HG02870 (cell line): ENCODE data around the gene CHD6.

ENCODE experiments used
- ATAC-seq: cut with Tn5 transposase; IDR thresholded peaks from one replicate; pipeline ENCODE4 v1.9.1; 2021; ENCODE audit warnings: mild to moderate bottlenecking, moderate library complexity; ENCODE audit not compliant: unreplicated experiment

The CHD6 gene

GRCh38 chr20:41376349-41376748 lies 241.8 kb downstream of the CHD6 start:
- ATAC-seq: no peak

DNA sequence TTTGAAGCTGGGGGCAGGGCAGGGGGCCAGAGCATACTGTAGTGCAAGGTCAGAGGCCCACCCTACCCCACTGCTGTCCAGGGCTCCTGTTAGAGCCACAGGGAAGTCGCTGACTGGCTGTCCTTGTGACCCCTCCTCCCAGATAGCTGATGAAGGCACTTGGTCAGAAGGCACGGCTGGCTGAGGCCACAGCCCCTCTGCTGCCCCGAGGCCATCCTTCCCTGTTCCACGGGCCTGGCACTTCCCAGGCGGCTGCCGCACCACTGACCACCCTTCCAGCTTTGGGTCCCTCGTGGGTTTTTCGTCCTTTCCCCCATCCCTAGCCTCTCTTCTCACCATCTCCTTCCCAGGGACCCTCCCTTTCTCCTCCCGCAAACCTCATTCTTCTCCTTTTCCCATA lies 242.3 kb downstream of the CHD6 start:
- no peak for ATAC-seq

DNA sequence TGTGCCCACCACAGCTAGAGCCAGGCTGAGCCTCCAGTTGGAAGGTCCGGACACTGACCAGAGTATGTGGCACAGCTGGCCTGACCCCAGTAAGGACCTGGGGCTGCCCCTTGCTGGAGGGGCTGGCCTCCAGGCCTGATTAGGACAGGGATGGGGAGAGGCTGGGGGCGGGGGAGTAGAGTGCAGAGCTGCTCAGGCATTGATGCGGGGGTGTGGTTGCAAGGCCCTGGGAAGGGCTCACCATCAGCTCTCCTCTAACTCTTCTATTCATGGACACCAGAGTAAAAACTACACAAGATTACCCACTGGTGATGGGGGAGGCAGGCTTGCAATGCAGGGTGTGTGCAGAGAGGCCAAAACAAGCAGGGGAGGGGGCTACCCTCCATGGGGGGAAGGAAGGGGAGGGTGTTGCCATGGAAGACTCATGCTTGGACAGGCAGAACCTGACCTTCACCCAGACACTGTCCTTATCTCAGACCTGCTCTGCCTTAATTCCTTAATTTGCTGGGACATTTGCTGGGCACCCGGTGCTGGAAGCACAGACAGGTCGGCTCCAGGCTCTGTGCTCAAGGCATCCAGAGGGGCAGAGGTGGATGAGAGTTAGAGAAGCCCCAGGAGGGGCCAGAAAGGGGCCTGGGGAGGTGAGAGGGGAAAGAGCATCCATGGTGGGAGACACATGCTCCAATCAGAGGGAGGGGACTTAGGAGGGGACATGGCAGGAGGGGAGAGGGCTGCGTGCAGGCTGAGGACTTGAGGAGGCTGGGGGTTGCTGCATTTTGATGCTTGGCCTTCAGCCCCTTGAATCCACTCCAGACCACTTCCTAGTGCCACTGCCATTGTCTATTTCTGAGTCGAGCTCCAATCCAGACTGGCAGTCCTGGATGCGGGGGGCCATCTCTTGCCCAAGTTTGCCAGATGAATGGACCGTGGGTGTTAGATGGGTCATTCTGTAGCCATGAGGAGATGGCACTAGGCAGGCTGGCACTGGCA lies 244.0 kb downstream of the CHD6 start:
- ATAC-seq: no peak

DNA sequence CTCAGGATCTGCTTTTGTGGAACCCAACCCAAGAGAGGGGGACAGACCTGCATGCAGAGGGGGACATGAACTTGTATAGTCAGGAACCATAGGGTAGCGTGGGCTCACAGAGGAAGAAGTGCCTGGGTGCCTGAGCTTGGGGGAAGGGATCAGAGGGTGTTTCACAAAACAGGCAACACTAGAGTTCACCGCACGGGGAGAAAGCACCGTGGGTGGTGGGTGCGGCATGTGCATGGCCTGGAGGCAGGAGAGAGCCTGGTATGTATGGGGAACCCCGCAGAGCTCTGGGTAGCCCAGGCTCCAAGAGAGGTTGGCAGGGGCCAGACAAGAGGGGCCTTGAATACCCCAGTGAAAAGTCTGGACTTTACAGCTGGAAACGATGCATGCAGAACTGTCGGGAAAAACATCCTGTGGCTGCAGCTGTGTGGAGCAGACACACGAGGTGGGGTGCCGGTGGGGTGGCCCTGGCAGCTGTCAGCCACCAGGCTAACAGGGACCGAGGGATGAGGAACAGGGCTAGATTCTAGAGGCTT lies 244.9 kb downstream of the CHD6 start:
- no peak for ATAC-seq

GRCh38 chr20:41371371-41371770 lies 246.8 kb downstream of the CHD6 start:
- no peak for ATAC-seq

- ATAC-seq: no peak
These were observed 248.0 kb downstream of the CHD6 start for GRCh38 chr20:41370176-41370575.

- ATAC-seq: no peak
These were observed 248.5 kb downstream of the CHD6 start for GRCh38 chr20:41369673-41370072.

DNA sequence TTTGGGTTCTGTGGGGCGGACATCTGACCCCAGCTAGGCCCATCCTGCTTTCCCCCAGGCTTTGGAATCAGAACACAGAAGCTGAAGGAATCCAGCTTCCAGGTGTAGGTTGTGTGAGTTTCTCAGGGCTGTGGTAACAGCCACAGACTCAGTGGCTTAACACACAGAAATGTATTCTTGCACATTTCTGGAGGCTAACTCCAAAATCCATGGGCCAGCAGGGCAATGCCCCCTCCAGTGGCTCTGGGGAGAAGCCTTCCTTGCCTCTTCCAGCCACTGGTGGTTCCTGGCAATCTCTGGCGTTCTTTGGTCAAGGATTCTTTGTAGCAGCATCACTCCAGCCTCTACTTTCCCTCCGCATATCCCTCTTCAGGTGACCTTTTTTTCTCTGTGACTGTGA lies 250.2 kb downstream of the CHD6 start:
- ATAC-seq: no peak

DNA sequence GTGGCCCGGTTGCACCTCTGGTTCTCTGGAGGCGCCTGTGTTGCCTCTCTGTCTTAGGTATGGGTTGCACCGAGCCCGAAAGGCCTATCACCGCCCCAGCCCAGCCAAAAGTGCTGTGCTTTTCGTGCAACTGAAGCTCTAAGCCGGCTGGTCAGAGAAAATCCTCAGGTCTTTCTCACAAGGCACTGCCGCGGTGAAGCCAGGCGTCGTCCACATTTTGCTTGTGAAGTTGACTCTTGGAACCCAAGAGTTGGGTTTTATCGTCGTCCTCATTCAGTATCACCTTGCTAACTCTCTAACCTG lies 250.8 kb downstream of the CHD6 start:
- no peak for ATAC-seq

DNA sequence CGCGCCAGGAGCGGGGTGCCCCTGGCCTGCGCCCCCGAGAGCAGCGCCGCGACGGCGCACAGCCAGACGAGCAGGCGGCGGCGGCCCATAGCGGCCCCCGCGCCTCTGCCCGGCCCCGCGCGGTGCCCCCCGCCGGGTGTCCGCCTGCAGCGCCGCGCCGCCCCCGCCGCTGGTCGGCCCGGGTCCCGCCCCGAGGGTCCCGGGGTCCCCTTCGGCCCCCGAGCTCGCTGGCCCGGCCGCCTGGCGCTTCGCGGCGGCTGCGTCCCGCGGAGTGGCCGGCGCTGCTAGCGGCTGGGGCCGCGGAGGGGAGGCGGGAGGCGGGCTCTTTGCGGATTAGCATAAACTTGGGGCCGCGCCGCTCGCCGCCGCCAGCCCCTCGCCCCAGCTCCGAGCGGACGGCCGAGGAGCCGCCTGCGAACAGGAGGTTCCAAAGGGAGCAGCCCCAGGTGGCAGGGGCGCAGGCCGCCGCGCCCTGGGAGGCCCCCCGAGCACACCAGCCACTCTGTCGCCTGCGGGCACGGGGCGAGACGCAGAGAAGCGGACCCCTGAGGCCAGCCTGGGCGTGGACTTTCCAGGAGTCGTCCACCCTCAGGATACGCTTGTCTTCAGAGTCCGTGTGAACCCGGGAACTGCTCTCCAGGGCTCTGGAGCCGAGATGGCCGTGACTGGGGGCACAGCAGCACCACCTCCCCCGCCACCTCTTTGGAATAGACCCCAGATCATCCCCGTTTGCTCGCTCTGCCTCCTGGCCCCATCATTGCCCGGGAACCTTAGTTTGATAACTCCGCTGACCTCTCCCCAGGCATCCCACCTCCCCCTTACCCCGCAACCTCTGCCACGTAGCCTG lies 251.4 kb downstream of the CHD6 start, which contains the start of gene EMILIN3:
Gene EMILIN3 (minus strand): TSS at position 273 of the 847 bp plus-strand sequence. CDS start 184 bp downstream, at position 89.
- no peak for ATAC-seq

GRCh38 chr20:41365777-41366545 lies 252.2 kb downstream of the CHD6 start:
- ATAC-seq: no peak

- ATAC-seq: no peak
These were observed 253.0 kb downstream of the CHD6 start for GRCh38 chr20:41364967-41365765.

DNA sequence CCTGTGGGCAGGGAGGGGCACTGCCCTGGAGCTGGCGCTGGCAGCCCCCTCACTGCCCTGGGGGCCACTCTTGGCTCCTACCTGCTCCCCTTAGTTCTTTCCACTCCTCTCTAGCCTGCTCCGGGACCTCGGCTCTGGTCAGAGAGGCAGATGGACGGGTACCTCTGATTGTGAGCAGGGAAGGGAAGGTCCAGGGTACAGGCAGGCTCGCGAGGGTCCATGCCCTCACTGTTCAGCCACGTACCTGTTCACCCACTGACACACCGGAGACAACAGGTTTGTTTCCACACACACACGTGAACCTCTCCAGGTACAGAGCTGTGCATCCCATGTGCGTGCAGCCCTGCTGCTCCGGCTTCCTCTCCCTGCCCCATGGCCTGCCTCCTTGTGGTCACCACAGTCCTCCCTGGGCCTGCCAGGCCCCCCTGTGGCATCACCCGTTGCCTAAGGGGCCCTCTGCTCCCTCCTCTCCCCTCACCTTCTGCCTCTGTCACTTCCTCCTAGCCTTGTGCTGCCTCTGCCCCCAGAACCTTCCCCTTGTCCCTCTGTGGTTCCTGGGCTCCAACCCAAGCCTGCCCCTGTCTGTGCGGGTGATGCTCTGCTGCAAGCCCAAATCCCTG lies 253.8 kb downstream of the CHD6 start:
- ATAC-seq: no peak

DNA sequence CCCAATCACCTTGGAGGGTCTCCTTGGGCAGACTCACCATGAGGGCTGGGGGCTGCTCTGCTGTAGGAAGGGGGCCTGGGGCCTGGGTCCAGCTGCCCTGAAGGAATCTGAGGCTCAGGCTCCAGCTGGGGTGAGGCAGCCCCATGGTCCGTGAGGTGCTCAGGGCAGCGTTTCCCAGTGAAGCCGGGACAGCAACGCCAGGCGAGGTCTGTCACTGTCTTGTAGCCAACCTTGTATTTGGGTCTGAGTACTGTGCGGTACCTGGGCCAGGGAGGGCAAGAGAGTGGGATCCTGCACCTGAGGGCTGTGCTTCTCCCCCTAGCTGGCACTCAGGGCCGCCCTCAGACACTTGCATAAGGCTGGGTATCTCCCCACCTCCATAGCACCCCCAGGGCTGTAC lies 254.6 kb downstream of the CHD6 start:
- ATAC-seq: no peak

DNA sequence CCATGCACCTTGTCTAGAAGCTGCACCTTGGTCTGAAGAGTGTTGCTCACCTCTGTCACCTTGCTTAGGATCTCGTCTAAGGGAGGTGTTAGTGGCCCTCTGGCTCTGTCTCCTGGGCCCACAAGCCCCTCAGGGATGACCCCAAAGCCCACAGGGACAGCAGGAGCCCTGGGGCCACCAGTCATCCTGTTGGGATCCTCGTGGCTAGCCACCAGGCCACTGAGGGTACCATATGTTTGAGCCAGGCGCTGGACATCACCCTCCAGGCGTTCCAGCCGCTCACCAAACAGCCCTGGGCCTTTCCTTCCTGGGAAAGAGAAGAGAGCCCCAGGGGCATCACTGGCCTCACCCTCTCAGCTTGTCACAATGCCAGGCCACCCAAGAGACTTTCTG lies 255.4 kb downstream of the CHD6 start:
- no peak for ATAC-seq

DNA sequence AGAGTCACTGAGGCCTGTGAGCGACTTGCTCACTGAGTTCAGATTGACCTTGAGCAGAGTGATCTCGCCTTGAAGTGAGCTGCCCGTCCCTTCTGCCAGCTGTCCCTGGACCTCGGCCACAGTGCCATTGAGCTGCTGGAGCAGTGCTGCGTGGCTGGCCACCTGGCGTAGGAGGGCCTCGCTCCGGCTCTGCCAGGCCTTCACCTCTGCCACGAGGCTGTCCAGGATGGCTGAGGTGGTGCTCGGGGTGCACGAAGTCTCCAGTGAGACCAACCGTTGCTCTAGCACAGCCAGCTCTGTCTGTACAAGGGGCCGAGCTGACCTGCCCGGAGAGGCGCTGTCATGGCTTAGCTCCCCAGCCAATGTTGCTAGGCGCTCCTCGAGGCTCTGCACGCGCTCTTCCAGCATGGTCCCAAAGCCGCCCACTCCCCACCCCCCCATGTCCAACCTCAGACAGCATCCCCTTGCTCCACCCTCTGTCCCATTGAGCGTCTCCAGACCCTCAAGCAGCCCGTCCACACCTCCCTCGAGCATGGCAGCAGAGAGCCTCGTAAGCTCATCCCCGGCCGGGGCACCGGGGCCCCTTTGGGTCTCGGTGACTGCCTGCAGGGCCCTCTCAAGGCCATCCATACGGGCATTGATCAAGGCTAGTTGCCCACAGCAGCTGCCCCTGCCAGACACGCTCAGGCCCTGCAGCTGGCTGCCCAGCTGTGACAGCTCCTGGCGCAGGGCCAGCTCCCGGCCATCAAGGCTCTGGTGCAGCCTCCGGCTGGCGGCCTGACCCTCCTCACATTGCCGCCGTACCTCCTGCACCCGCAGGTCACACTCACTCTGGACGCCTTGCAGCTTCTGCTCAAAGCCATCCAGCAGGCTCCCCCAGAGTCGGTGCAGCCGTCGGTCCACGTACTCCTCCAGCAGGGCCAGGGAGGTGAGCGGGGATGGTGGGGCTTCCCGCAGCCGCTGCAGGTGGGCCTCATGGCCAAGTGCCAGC lies 256.1 kb downstream of the CHD6 start:
- ATAC-seq: no peak

DNA sequence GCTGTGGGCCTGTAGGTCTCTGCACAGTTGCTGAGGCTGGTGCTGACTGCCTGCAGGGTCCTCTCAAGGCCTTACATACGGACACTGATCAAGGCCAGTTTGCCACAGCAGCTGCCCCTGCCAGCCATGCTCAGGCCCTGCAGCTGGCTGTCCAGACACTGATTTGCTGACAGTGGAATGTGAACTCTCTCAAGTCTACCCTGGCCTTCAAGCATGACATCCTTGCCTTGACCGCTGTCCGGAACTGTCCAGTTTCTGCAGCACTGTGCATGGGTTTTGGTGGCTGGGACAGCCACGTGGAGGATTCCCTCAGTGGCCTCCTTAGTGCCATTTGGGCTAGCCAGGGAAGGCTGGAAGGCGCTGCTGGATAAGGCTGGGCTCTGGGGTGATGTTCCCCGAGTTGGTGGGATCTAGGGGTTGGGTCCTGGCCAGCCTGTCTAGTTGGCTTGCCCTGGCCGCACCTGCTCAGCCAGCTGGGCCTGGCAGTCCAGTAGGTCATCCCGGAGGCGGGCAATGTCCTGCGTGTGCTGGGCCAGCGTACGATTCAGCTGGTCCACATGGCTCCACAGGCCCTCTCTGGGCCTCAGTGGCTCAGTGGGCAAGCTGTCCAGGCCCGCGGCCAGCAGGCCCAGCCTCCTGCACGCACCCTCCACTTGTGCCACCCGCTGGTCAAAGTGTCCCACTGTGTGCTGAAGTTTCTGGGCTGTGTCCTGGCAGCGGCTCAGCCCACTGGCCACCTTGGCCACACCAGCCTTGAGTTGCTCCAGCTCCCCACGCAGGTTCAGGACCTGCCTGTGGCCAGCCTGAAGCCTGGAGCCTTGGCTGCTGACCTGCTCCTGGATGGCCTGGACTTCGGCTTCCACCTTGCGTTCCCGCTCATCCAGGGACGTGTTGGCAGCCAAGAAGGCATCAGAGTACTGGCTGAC lies 257.1 kb downstream of the CHD6 start:
- no peak for ATAC-seq
